ENCODE measurements around the gene EML1. TPM values are rescaled to one million over a fixed set of nuclear protein-coding genes. Genes with fewer than 3 reads are reported as not detected.

EML1 gene
- total and polyA plus RNA-seq, 2 of the 13 experiments (the other 11 are each of a cell fraction or from before 2014, with no cell fraction given), result 0.59 to 1.7 TPM

- Histone ChIP-seq H3K9me3 (ENCODE audit: low read length) (no peaks in the 10 kb centered on the region), H3K79me2 (ENCODE audit: insufficient read depth, low read length) (no peaks in the 10 kb centered on the region), H3K9ac (ENCODE audit: insufficient read depth, low read depth, low read length) (no peak overlapping the region), H3K4me2 (ENCODE audit: low read depth, low read length) (peak overlapping the region; percentile 28), H3K27me3 (ENCODE audit: control insufficient read depth in 1 of 2, insufficient read depth in 2 of 2, low read length in 2 of 2) (peaks cover 2 to 17% of the 10 kb centered on the region in 2 experiments; a peak in 4 of 5 replicates), H4K20me1 (ENCODE audit: insufficient read depth, low read length) (no peaks in the 10 kb centered on the region), H3K4me3 (replicated peaks in 1 of 3; ENCODE audit: insufficient read depth in 1 of 3, low read depth in 2 of 3, low read length in 3 of 3) (no peak overlapping the region), H2AFZ (ENCODE audit: low read length) (no peak overlapping the region), H3K27ac (ENCODE audit: extremely low read length, insufficient read depth, low read length) (no peak overlapping the region), H3K36me3 (replicated peaks in 1 of 2; ENCODE audit: control insufficient read depth in 1 of 2, insufficient read depth in 2 of 2, low read length in 2 of 2) (no peaks in the 10 kb centered on the region), H3K4me1 (ENCODE audit: insufficient read depth, low read length) (peaks cover 47% of the 10 kb centered on the region)
- ATAC-seq (no peak), DNase-seq (ENCODE audit: low spot score) (no peak), FAIRE-seq (no peak)
- CTCF ChIA-PET (ENCODE audit: low intra/inter-chr PET ratio, low total read pairs), result no interaction called here
- BruUV-seq (replicated peaks), result no TSS peak
- intact Hi-C loops (cut with micrococcal nuclease; ENCODE audit: unreplicated experiment), result no loop called here
- TF ChIP-seq HIC2 (CRISPR knock-in tag; IDR thresholded peaks at IDR 0.05; ENCODE audit: low read depth), result 0 out of 2 replicates have a peak, but pooled peaks have one; percentile 25
- TF ChIP-seq ZNF724P (CRISPR knock-in tag; IDR thresholded peaks at IDR 0.05; ENCODE audit: borderline replicate concordance), result no peak
- TF ChIP-seq HNF4A (CRISPR knock-in tag; IDR thresholded peaks at IDR 0.05), result 0 out of 2 replicates have a peak, but pooled peaks have one; percentile 39
- TF ChIP-seq MXD4 (CRISPR knock-in tag; IDR thresholded peaks at IDR 0.05), result no peak
- 0% methylated on average over 8 of the region's 8 CpGs for WGBS (ENCODE audit: low lambda C conversion rate)
- in situ Hi-C loops (cut with HindIII; ENCODE audit: extremely low pct_ligation_motif_present, low pct_unique_long_range_greater_than_20kb), result no loop called here
- POLR2A ChIA-PET, result no interaction called here
Observed at GRCh38 chr14:99786511-99786989, 6.7 kb upstream of the EML1 start.

GRCh38 chr14:99788713-99789112, 4.5 kb upstream of the EML1 start:
- Histone ChIP-seq H3K27me3 (ENCODE audit: control insufficient read depth in 1 of 2, insufficient read depth in 2 of 2, low read length in 2 of 2) (peaks cover 2 to 17% of the 10 kb centered on the region in 2 experiments; a peak in 4 of 5 replicates), H3K4me2 (ENCODE audit: low read depth, low read length) (no peak overlapping the region), H3K9me3 (ENCODE audit: low read length) (no peaks in the 10 kb centered on the region), H4K20me1 (ENCODE audit: insufficient read depth, low read length) (no peaks in the 10 kb centered on the region), H3K79me2 (ENCODE audit: insufficient read depth, low read length) (no peaks in the 10 kb centered on the region), H3K9ac (ENCODE audit: insufficient read depth, low read depth, low read length) (no peak overlapping the region), H3K27ac (ENCODE audit: extremely low read length, insufficient read depth, low read length) (no peak overlapping the region), H3K4me3 (replicated peaks in 1 of 3; ENCODE audit: insufficient read depth in 1 of 3, low read depth in 2 of 3, low read length in 3 of 3) (no peak overlapping the region), H3K36me3 (replicated peaks in 1 of 2; ENCODE audit: control insufficient read depth in 1 of 2, insufficient read depth in 2 of 2, low read length in 2 of 2) (no peaks in the 10 kb centered on the region), H2AFZ (ENCODE audit: low read length) (no peak overlapping the region), H3K4me1 (ENCODE audit: insufficient read depth, low read length) (peaks cover 55% of the 10 kb centered on the region)
- intact Hi-C loops (cut with micrococcal nuclease; ENCODE audit: unreplicated experiment), result no loop called here
- DNase-seq (ENCODE audit: low spot score) (no peak), ATAC-seq (no peak), FAIRE-seq (no peak)
- no TSS peak for BruUV-seq (replicated peaks)
- WGBS (ENCODE audit: low lambda C conversion rate), result 89% methylated on average over 6 of the region's 6 CpGs
- POLR2A ChIA-PET, result no interaction called here
- CTCF ChIA-PET (ENCODE audit: low intra/inter-chr PET ratio, low total read pairs), result no interaction called here
- in situ Hi-C loops (cut with HindIII; ENCODE audit: extremely low pct_ligation_motif_present, low pct_unique_long_range_greater_than_20kb), result no loop called here
- TF ChIP-seq, protein P1, sequence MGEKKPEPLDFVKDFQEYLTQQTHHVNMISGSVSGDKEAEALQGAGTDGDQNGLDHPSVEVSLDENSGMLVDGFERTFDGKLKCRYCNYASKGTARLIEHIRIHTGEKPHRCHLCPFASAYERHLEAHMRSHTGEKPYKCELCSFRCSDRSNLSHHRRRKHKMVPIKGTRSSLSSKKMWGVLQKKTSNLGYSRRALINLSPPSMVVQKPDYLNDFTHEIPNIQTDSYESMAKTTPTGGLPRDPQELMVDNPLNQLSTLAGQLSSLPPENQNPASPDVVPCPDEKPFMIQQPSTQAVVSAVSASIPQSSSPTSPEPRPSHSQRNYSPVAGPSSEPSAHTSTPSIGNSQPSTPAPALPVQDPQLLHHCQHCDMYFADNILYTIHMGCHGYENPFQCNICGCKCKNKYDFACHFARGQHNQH (CRISPR knock-in tag; IDR thresholded peaks at IDR 0.05), result no peak
- TF ChIP-seq ZNF816 (CRISPR knock-in tag; IDR thresholded peaks at IDR 0.05; ENCODE audit: borderline replicate concordance), result no peak
- no peak for TF ChIP-seq ZNF335 (CRISPR knock-in tag; IDR thresholded peaks at IDR 0.05)
- no peak for TF ChIP-seq MLLT10 (CRISPR knock-in tag; IDR thresholded peaks at IDR 0.05)
- TF ChIP-seq, protein P2, sequence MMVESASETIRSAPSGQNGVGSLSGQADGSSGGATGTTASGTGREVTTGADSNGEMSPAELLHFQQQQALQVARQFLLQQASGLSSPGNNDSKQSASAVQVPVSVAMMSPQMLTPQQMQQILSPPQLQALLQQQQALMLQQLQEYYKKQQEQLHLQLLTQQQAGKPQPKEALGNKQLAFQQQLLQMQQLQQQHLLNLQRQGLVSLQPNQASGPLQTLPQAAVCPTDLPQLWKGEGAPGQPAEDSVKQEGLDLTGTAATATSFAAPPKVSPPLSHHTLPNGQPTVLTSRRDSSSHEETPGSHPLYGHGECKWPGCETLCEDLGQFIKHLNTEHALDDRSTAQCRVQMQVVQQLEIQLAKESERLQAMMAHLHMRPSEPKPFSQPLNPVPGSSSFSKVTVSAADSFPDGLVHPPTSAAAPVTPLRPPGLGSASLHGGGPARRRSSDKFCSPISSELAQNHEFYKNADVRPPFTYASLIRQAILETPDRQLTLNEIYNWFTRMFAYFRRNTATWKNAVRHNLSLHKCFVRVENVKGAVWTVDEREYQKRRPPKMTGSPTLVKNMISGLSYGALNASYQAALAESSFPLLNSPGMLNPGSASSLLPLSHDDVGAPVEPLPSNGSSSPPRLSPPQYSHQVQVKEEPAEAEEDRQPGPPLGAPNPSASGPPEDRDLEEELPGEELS (CRISPR knock-in tag; IDR thresholded peaks at IDR 0.05), result no peak
- no peak for TF ChIP-seq ATRX (CRISPR knock-in tag; IDR thresholded peaks at IDR 0.05; ENCODE audit: borderline replicate concordance)
- no peak for TF ChIP-seq ZNF556 (CRISPR knock-in tag; IDR thresholded peaks at IDR 0.05; ENCODE audit: borderline replicate concordance)
